DMS153 treated with DMSO at 0.1 percent for 48 hours (cell line): ENCODE data around the gene ANKRD6.

Experiments
- DNase-seq: peaks from one replicate; lab custom pipeline; 2025; ENCODE audit not compliant: unreplicated experiment; lab: John Stamatoyannopoulos, UW

The ANKRD6 gene

GRCh38 chr6:89682991-89683390 is 250.0 kb downstream of the ANKRD6 start:
- no peak for DNase-seq
